Panc1 (cell line): ENCODE measurements around the gene ERICH6B.

Source experiments
- POLR2AphosphoS5 ChIP-seq: IDR thresholded peaks from 2 replicates; pipeline ENCODE4 v1.6.1; 2012; ENCODE audit warnings: mild to moderate bottlenecking, low read depth, low read length, moderate library complexity
- SIN3A ChIP-seq: IDR thresholded peaks from 2 replicates; pipeline ENCODE4 v1.6.1; 2012; ENCODE audit warnings: low read depth, mild to moderate bottlenecking, low read length, moderate library complexity, borderline replicate concordance; ENCODE audit not compliant: insufficient read depth
- TF ChIP-seq, protein P1 (sequence below): fragments of 450-650 bp; IDR thresholded peaks from 2 replicates; pipeline ENCODE4 v1.5.1; 2017; ENCODE audit warnings: mild to moderate bottlenecking
- TF ChIP-seq, protein P2 (sequence below), 2 experiments: IDR thresholded peaks; 2 replicates each; pipeline ENCODE4 v1.6.1; 2011 to 2012; ENCODE audit warnings: low read depth in 2 of 2, control low read depth in 1 of 2, low read length in 1 of 2, mild to moderate bottlenecking in 1 of 2, moderate library complexity in 1 of 2; ENCODE audit not compliant: insufficient read depth in 1 of 2

GRCh38 chr13:45626731-45627374 lies 11.3 kb upstream of the ERICH6B start:
- TF ChIP-seq, protein P1, sequence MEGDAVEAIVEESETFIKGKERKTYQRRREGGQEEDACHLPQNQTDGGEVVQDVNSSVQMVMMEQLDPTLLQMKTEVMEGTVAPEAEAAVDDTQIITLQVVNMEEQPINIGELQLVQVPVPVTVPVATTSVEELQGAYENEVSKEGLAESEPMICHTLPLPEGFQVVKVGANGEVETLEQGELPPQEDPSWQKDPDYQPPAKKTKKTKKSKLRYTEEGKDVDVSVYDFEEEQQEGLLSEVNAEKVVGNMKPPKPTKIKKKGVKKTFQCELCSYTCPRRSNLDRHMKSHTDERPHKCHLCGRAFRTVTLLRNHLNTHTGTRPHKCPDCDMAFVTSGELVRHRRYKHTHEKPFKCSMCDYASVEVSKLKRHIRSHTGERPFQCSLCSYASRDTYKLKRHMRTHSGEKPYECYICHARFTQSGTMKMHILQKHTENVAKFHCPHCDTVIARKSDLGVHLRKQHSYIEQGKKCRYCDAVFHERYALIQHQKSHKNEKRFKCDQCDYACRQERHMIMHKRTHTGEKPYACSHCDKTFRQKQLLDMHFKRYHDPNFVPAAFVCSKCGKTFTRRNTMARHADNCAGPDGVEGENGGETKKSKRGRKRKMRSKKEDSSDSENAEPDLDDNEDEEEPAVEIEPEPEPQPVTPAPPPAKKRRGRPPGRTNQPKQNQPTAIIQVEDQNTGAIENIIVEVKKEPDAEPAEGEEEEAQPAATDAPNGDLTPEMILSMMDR: no peak
- TF ChIP-seq, protein P2, sequence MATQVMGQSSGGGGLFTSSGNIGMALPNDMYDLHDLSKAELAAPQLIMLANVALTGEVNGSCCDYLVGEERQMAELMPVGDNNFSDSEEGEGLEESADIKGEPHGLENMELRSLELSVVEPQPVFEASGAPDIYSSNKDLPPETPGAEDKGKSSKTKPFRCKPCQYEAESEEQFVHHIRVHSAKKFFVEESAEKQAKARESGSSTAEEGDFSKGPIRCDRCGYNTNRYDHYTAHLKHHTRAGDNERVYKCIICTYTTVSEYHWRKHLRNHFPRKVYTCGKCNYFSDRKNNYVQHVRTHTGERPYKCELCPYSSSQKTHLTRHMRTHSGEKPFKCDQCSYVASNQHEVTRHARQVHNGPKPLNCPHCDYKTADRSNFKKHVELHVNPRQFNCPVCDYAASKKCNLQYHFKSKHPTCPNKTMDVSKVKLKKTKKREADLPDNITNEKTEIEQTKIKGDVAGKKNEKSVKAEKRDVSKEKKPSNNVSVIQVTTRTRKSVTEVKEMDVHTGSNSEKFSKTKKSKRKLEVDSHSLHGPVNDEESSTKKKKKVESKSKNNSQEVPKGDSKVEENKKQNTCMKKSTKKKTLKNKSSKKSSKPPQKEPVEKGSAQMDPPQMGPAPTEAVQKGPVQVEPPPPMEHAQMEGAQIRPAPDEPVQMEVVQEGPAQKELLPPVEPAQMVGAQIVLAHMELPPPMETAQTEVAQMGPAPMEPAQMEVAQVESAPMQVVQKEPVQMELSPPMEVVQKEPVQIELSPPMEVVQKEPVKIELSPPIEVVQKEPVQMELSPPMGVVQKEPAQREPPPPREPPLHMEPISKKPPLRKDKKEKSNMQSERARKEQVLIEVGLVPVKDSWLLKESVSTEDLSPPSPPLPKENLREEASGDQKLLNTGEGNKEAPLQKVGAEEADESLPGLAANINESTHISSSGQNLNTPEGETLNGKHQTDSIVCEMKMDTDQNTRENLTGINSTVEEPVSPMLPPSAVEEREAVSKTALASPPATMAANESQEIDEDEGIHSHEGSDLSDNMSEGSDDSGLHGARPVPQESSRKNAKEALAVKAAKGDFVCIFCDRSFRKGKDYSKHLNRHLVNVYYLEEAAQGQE (IDR thresholded peaks at IDR 0.05; ENCODE audit: insufficient read depth in 1 of 2, low read depth in 2 of 2, low read length in 1 of 2): no peak
- no peak for TF ChIP-seq POLR2AphosphoS5
- TF ChIP-seq SIN3A: no peak
